ENCODE data around the gene MAVS.
"Not testable (repeated sequence)": the region's sequence is repeated elsewhere in the genome, so short reads cannot be mapped to it uniquely, and the experiment has no call there.

The MAVS gene

GRCh38 chr20:3820048-3820900 is 26.4 kb upstream of the MAVS start, which contains the start of gene AP5S1:
AP5S1 (plus strand) TSS chr20:3820547; CDS start chr20:3822118, 1,571 bp downstream.
- Histone ChIP-seq H3K4me3 (ENCODE audit: low read length) (peak within 1 kb of the TSS; percentile 90), H3K4me1 (ENCODE audit: insufficient read depth, low read length) (peaks cover 10% of the 10 kb centered on the region), H3K9me3 (ENCODE audit: low read length) (no peaks in the 10 kb centered on the region), H3K36me3 (ENCODE audit: insufficient read depth, low read length) (peaks cover 16% of the 10 kb centered on the region), H3K27me3 (ENCODE audit: insufficient read depth, low read length) (no peaks in the 10 kb centered on the region), H2AFZ (ENCODE audit: low read depth, low read length) (peak within 1 kb of the TSS; percentile 81)

GRCh38 chr20:3820901-3821727 is 25.5 kb upstream of the MAVS start:
- Histone ChIP-seq H3K4me3 (ENCODE audit: low read length) (peak overlapping the region; percentile 90), H3K27me3 (ENCODE audit: insufficient read depth, low read length) (no peaks in the 10 kb centered on the region), H3K36me3 (ENCODE audit: insufficient read depth, low read length) (peaks cover 18% of the 10 kb centered on the region), H3K9me3 (ENCODE audit: low read length) (no peaks in the 10 kb centered on the region), H3K4me1 (ENCODE audit: insufficient read depth, low read length) (peaks cover 7% of the 10 kb centered on the region), H2AFZ (ENCODE audit: low read depth, low read length) (peak overlapping the region; percentile 81)

- Histone ChIP-seq H3K36me3 (ENCODE audit: insufficient read depth, low read length) (peaks cover 19% of the 10 kb centered on the region), H3K4me3 (ENCODE audit: low read length) (no peak overlapping the region), H3K4me1 (ENCODE audit: insufficient read depth, low read length) (peaks cover 7% of the 10 kb centered on the region)
These were observed 24.6 kb upstream of the MAVS start for GRCh38 chr20:3821996-3822395.

GRCh38 chr20:3823881-3824280 is 22.8 kb upstream of the MAVS start:
- Histone ChIP-seq H3K27me3 (ENCODE audit: insufficient read depth, low read length) (no peaks in the 10 kb centered on the region), H3K36me3 (ENCODE audit: insufficient read depth, low read length) (peaks cover 19% of the 10 kb centered on the region), H3K9me3 (ENCODE audit: low read length) (no peaks in the 10 kb centered on the region), H3K4me3 (ENCODE audit: low read length) (no peak overlapping the region), H3K4me1 (ENCODE audit: insufficient read depth, low read length) (peaks cover 7% of the 10 kb centered on the region), H2AFZ (ENCODE audit: low read depth, low read length) (no peak overlapping the region)

More at GRCh38 chr20:3821996-3822395, 24.6 kb upstream of the MAVS start:
- H3K9me3 ChIP-seq (ENCODE audit: low read length), result no peaks in the 10 kb centered on the region
- H3K27me3 ChIP-seq (ENCODE audit: insufficient read depth, low read length), result no peaks in the 10 kb centered on the region
- H2AFZ ChIP-seq (ENCODE audit: low read depth, low read length), result no peak overlapping the region

GRCh38 chr20:3825526-3825925 is 21.1 kb upstream of the MAVS start:
- no peak overlapping the region for H3K4me3 ChIP-seq (ENCODE audit: low read length)
- peaks cover 7% of the 10 kb centered on the region for H3K4me1 ChIP-seq (ENCODE audit: insufficient read depth, low read length)
- no peaks in the 10 kb centered on the region for H3K9me3 ChIP-seq (ENCODE audit: low read length)
- H3K36me3 ChIP-seq (ENCODE audit: insufficient read depth, low read length), result peaks cover 19% of the 10 kb centered on the region
- H2AFZ ChIP-seq (ENCODE audit: low read depth, low read length), result no peak overlapping the region
- no peaks in the 10 kb centered on the region for H3K27me3 ChIP-seq (ENCODE audit: insufficient read depth, low read length)

- Histone ChIP-seq H3K4me1 (ENCODE audit: insufficient read depth, low read length) (peaks cover 3% of the 10 kb centered on the region), H3K27me3 (ENCODE audit: insufficient read depth, low read length) (no peaks in the 10 kb centered on the region), H3K36me3 (ENCODE audit: insufficient read depth, low read length) (peaks cover 19% of the 10 kb centered on the region), H3K9me3 (ENCODE audit: low read length) (no peaks in the 10 kb centered on the region), H3K4me3 (ENCODE audit: low read length) (no peak overlapping the region), H2AFZ (ENCODE audit: low read depth, low read length) (no peak overlapping the region)
These were observed 20.2 kb upstream of the MAVS start for GRCh38 chr20:3826420-3826819.

- H3K9me3 ChIP-seq (ENCODE audit: low read length), result no peaks in the 10 kb centered on the region
- no peak overlapping the region for H2AFZ ChIP-seq (ENCODE audit: low read depth, low read length)
These were observed 17.8 kb upstream of the MAVS start for GRCh38 chr20:3828798-3829197.

GRCh38 chr20:3829891-3830290 is 16.7 kb upstream of the MAVS start:
- not testable (repeated sequence) for H3K9me3 ChIP-seq (ENCODE audit: low read length); H2AFZ ChIP-seq (ENCODE audit: low read depth, low read length); H3K27me3 ChIP-seq (ENCODE audit: insufficient read depth, low read length); H3K4me3 ChIP-seq (ENCODE audit: low read length); H3K4me1 ChIP-seq (ENCODE audit: insufficient read depth, low read length); H3K36me3 ChIP-seq (ENCODE audit: insufficient read depth, low read length)

More at GRCh38 chr20:3828798-3829197, 17.8 kb upstream of the MAVS start:
- no peak overlapping the region for H3K4me3 ChIP-seq (ENCODE audit: low read length)
- no peaks in the 10 kb centered on the region for H3K27me3 ChIP-seq (ENCODE audit: insufficient read depth, low read length)
- no peaks in the 10 kb centered on the region for H3K4me1 ChIP-seq (ENCODE audit: insufficient read depth, low read length)
- peaks cover 9% of the 10 kb centered on the region for H3K36me3 ChIP-seq (ENCODE audit: insufficient read depth, low read length)

GRCh38 chr20:3836132-3836531 is 10.5 kb upstream of the MAVS start:
- Histone ChIP-seq H3K36me3 (ENCODE audit: insufficient read depth, low read length) (no peaks in the 10 kb centered on the region), H3K9me3 (ENCODE audit: low read length) (no peaks in the 10 kb centered on the region), H3K27me3 (ENCODE audit: insufficient read depth, low read length) (no peaks in the 10 kb centered on the region), H3K4me1 (ENCODE audit: insufficient read depth, low read length) (no peaks in the 10 kb centered on the region), H2AFZ (ENCODE audit: low read depth, low read length) (no peak overlapping the region), H3K4me3 (ENCODE audit: low read length) (no peak overlapping the region)

GRCh38 chr20:3839328-3839727 is 7.3 kb upstream of the MAVS start:
- Histone ChIP-seq H3K36me3 (ENCODE audit: insufficient read depth, low read length) (no peaks in the 10 kb centered on the region), H3K4me3 (ENCODE audit: low read length) (no peak overlapping the region), H3K9me3 (ENCODE audit: low read length) (no peaks in the 10 kb centered on the region), H2AFZ (ENCODE audit: low read depth, low read length) (no peak overlapping the region), H3K4me1 (ENCODE audit: insufficient read depth, low read length) (no peaks in the 10 kb centered on the region), H3K27me3 (ENCODE audit: insufficient read depth, low read length) (no peaks in the 10 kb centered on the region)

- H3K36me3 ChIP-seq (ENCODE audit: insufficient read depth, low read length); H3K4me3 ChIP-seq (ENCODE audit: low read length); H2AFZ ChIP-seq (ENCODE audit: low read depth, low read length); H3K27me3 ChIP-seq (ENCODE audit: insufficient read depth, low read length); H3K4me1 ChIP-seq (ENCODE audit: insufficient read depth, low read length); H3K9me3 ChIP-seq (ENCODE audit: low read length): not testable (repeated sequence)
These were observed 6.4 kb upstream of the MAVS start for GRCh38 chr20:3840201-3840600.

- no peaks in the 10 kb centered on the region for H3K27me3 ChIP-seq (ENCODE audit: insufficient read depth, low read length)
- H2AFZ ChIP-seq (ENCODE audit: low read depth, low read length), result no peak overlapping the region
- H3K4me1 ChIP-seq (ENCODE audit: insufficient read depth, low read length), result peaks cover 6% of the 10 kb centered on the region
- H3K4me3 ChIP-seq (ENCODE audit: low read length), result no peak overlapping the region
- no peaks in the 10 kb centered on the region for H3K9me3 ChIP-seq (ENCODE audit: low read length)
- H3K36me3 ChIP-seq (ENCODE audit: insufficient read depth, low read length), result no peaks in the 10 kb centered on the region
These were observed 4.2 kb upstream of the MAVS start for GRCh38 chr20:3842348-3842930.

GRCh38 chr20:3843490-3843889 is 3.1 kb upstream of the MAVS start:
- Histone ChIP-seq H3K9me3 (ENCODE audit: low read length) (no peaks in the 10 kb centered on the region), H3K4me3 (ENCODE audit: low read length) (no peak overlapping the region), H3K27me3 (ENCODE audit: insufficient read depth, low read length) (no peaks in the 10 kb centered on the region), H3K4me1 (ENCODE audit: insufficient read depth, low read length) (peaks cover 10% of the 10 kb centered on the region), H3K36me3 (ENCODE audit: insufficient read depth, low read length) (no peaks in the 10 kb centered on the region), H2AFZ (ENCODE audit: low read depth, low read length) (no peak overlapping the region)
